HG02852 (cell line): ENCODE measurements around the gene HEY2.
A peak's percentile ranks its signal among the peaks of the same experiment; 100 is the strongest.
"Not testable (repeated sequence)": the region's sequence is repeated elsewhere in the genome, so short reads cannot be mapped to it uniquely, and the experiment has no call there.

Source experiments
- ATAC-seq: cut with Tn5 transposase; IDR thresholded peaks from one replicate; pipeline ENCODE4 v1.9.1; 2021; ENCODE audit warnings: mild to moderate bottlenecking, moderate library complexity; ENCODE audit not compliant: unreplicated experiment

The HEY2 gene

DNA sequence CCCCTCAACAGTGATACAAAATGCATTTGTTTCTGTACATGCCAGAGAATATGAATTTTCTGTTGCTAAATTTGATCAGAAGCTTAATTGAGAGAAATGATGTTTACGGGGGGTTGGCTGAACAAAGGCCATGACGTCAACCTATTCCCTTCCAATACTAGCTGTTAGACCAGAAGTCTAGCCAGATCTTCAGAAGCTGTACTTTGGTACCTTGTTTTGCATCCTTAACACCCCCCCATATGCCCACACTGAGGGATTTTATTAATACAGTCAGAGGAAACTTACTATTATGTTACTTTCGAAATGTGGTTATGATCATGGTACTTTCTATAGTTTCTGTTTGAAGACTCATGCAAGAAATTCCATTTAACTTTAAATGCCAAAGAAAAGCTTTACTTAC lies 44.4 kb downstream of the HEY2 start:
- ATAC-seq: no peak

- no peak for ATAC-seq
Observed at GRCh38 chr6:125794342-125795137, 45.1 kb downstream of the HEY2 start.

- ATAC-seq: no peak
Observed at GRCh38 chr6:125795301-125795700, 45.9 kb downstream of the HEY2 start.

DNA sequence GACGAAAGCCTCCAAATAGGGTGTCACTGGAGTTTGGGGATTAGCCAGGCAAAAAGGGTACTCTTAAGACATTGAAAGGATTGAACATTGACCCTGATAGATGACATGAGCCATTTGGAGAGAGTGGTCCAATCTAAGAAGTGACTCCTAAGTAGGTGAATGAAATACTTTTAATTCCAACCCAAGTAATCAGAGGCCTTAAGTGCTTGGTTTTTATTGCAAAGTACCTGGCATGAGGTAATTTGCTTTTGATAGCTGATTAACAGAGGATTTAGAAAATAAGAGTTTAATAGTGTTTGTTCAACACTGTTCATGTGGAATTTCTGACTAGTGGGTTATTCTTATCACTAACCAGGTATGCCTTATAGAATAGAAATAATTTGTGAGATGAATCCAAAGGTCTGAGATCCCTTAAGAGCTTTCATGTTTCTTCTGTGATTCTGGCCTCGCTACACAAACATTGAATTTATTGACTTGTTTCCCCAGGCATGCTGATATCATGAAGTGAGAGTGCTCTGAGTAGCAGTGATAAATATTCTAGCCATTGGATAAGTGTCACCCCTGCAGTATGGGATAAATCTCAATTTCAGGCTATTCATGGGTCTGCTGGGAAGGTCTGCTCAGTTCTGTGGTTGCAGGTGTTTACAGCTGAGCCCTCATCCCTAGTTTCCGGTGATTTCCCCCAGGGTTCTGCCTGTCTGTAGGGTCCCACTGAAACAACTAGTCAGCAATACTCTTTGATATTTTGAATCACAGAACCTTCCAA lies 47.9 kb downstream of the HEY2 start:
- no peak for ATAC-seq

DNA sequence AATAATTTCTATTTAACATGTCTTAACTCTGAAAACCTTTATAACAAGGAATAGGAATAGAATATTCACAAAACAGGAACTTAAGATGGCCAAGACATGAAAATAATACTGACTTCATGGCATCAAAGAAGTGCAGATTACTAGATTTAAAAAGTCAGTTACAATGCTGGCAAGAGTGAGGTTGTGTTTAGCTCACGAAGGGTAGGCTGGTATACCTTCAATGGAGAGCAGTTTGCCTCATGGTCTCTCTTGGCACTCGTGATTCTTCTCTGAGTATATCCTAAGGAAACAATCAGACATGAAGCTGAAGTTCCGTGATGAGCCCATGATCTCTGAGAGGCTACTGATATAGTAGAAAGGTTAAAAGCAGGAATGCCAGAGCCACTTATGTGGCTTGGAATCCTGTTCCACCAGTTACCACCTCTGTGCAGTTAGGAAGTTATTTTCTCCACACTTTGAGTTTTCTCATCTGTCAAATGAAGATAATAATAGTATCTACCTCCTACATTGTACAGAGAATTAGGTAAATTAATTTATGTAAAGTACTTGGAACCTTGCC lies 48.5 kb downstream of the HEY2 start:
- ATAC-seq: no peak

DNA sequence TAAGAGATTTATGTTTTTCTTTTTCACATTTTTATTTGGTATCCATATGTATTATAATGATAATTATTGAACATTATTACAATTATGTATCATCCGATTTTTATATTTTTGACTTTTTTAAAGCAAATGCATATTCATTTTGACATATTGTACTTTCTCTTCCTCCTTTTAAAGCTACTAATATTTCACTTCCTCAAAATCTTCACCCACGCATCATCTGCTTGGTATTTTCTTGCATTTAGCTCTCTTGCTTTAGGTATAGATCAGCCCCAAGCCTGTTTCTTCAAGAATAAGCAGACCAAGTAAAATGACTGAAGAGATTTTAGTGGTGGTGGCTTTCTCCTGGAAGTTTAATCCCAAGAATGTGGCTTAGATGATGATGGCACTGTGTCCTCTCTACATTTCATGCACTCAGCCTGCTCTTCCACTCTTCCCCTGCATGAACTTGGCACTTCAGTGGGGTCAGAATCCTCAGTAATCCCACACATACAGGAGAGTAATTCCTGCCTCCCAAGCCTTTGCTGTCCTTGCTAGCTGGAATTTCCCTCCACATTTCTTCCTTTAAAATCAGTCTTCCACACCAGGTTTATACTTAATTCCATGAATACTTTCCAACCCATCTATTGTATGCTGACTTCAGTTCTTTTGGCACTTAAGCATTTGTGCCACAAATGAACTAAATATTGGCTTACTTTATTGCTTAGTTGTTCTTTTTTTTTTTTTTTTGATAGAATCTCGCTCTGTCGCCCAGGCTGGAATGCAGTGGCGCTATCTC lies 49.5 kb downstream of the HEY2 start:
- ATAC-seq: peak; percentile 88

GRCh38 chr6:125802383-125802782 lies 53.0 kb downstream of the HEY2 start:
- no peak for ATAC-seq

- no peak for ATAC-seq
Observed at GRCh38 chr6:125802943-125803377, 53.5 kb downstream of the HEY2 start.

GRCh38 chr6:125804264-125804663 lies 54.8 kb downstream of the HEY2 start:
- ATAC-seq: peak; percentile 54

DNA sequence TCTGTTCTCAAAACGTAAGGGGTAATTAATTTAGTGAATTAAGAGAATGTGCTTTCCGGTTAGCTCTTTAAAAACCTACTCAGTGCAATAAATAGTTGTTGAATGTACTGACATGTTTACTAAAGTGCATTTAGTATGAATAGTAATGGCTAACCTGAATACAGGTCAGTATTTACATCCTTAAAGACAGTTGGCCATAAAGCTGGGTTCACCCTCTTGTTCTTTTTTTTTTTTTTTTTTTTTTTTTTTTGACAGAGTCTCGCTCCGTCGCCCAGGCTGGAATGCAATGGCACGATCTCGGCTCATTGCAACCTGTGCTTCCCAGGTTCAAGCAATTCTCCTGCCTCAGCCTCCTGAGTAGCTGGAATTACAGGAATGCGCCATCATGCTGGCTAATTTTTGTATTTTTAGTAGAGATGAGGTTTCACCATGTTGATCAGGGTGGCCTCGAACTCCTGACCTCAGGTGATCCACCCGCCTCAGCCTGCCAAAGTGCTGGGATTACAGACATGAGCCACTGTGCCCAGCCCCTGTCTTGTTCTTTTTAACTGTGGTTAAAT lies 55.5 kb downstream of the HEY2 start:
- not testable (repeated sequence) for ATAC-seq

DNA sequence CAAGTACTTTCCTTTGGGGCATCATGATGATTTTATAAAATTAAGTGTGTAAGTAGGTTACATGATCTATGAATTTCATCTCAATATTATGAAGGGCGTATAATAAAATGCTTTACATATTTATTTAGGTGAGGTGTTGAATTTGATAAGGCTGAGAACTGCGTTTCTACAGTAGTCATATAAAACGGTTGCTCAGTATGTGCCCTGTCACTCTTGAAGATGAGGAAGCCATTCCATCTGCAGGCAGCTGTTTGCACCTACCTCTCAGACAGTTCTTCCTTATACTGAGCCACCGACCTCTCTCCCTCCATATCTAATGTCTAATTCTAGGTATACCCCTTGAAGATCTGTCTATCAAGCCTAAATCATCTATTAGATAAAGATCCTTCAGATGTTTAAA lies 57.4 kb downstream of the HEY2 start:
- ATAC-seq: no peak

DNA sequence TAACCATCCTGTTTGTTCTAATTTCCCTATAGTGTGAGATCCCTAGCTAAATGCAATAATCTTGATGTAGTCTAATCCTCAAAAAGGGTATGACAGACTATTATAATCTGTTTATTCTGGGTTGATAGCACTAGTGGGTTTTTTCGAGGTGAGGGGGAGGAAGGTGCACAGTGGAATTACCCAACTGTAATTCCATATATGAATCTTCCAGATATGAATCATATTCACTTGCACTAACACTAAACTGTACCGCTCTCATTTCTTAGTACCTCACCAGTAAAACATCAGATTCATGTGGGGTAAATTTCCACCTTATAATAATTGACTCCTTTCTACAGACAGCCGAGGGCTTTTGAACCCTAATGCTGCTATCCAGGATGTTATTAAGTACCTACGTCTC lies 57.9 kb downstream of the HEY2 start:
- ATAC-seq: peak; percentile 44

GRCh38 chr6:125808060-125808459 lies 58.6 kb downstream of the HEY2 start:
- ATAC-seq: peak; percentile 35

- no peak for ATAC-seq
Observed at GRCh38 chr6:125808591-125808990, 59.2 kb downstream of the HEY2 start.

- no peak for ATAC-seq
Observed at GRCh38 chr6:125809570-125810170, 60.2 kb downstream of the HEY2 start.

- no peak for ATAC-seq
Observed at GRCh38 chr6:125810445-125810844, 61.0 kb downstream of the HEY2 start.
